Fibroblast of lung (primary cell): ENCODE results near the gene DDA1. TPM values are rescaled to one million over a fixed set of nuclear protein-coding genes. Genes with fewer than 3 reads are reported as not detected.

Source experiments
- DNase-seq, 2 donors: peaks; one replicate each; pipeline versions ENCODE4 v3.0.0 to v3.0.0-alpha.2; 2010; ENCODE audit warnings: low read depth in 2 of 2
- H2AFZ ChIP-seq: 2 replicates; pipeline ENCODE4 v1.5.1; 2012; ENCODE audit warnings: low read length, control low read depth, inconsistent platforms
- H3K27ac ChIP-seq: 2 replicates; pipeline ENCODE4 v1.5.1; 2011; ENCODE audit warnings: low read length, control low read depth; ENCODE audit not compliant: insufficient read depth
- H3K27me3 ChIP-seq: 2 replicates; pipeline ENCODE4 v1.5.1; 2011; ENCODE audit warnings: mild to moderate bottlenecking, low read length; ENCODE audit not compliant: control insufficient read depth, insufficient read depth
- H3K36me3 ChIP-seq: 2 replicates; pipeline ENCODE4 v1.5.1; 2011; ENCODE audit warnings: low read length; ENCODE audit not compliant: control insufficient read depth, insufficient read depth
- H3K4me1 ChIP-seq: 2 replicates; pipeline ENCODE4 v1.5.1; 2011; ENCODE audit warnings: low read length; ENCODE audit not compliant: control insufficient read depth, insufficient read depth; ENCODE audit errors: extremely low read depth
- H3K4me2 ChIP-seq: 2 replicates; pipeline ENCODE4 v1.5.1; 2011; ENCODE audit warnings: low read length, control low read depth; ENCODE audit not compliant: insufficient read depth; ENCODE audit errors: extremely low read depth
- H3K4me3 ChIP-seq, 4 experiments: fragments of 200-600 bp in 1 of 4; sonication (generic) in 1 of 4; replicated peaks in 1 of 4; 2 replicates each; pipeline ENCODE4 v1.5.1; 2011 to 2016; ENCODE audit warnings: low read length in 4 of 4, low read depth in 3 of 4, mild to moderate bottlenecking in 3 of 4, control low read depth in 2 of 4, inconsistent platforms in 1 of 4, mixed read lengths in 1 of 4; ENCODE audit not compliant: insufficient read depth in 1 of 4; ENCODE audit errors: control extremely low read depth in 1 of 4
- H3K79me2 ChIP-seq: 2 replicates; pipeline ENCODE4 v1.5.1; 2012; ENCODE audit warnings: mild to moderate bottlenecking, low read length, inconsistent platforms; ENCODE audit not compliant: control insufficient read depth, insufficient read depth
- H3K9ac ChIP-seq: 2 replicates; pipeline ENCODE4 v1.5.1; 2011; ENCODE audit warnings: mild to moderate bottlenecking, low read length, control low read depth; ENCODE audit not compliant: insufficient read depth
- H3K9me3 ChIP-seq: 2 replicates; pipeline ENCODE4 v1.5.1; 2012; ENCODE audit warnings: low read depth, low read length; ENCODE audit not compliant: control insufficient read depth, insufficient read depth
- H4K20me1 ChIP-seq: 2 replicates; pipeline ENCODE4 v1.5.1; 2011; ENCODE audit warnings: low read length; ENCODE audit not compliant: control insufficient read depth, insufficient read depth; ENCODE audit errors: extremely low read depth
- EZH2 ChIP-seq: IDR thresholded peaks from 2 replicates; pipeline ENCODE4 v1.5.1; 2012; ENCODE audit warnings: low read length, control low read depth, mild to moderate bottlenecking; ENCODE audit errors: missing control alignments
- polyA plus RNA-seq, 2 donors: library from polyadenylated mRNA; depleted of rRNA in 1 of 2; stranded (reverse) in 1 of 2; unstranded in 1 of 2; fragments of >200 nt; gene quantifications; 2 replicates each; pipeline ENCODE4 v1.2.1, GENCODE V29; 2011 to 2012; ENCODE audit warnings: missing spikeins in 1 of 2
- total RNA-seq: library from RNA; depleted of rRNA; stranded (reverse); fragments of >200 nt; gene quantifications from 2 replicates; pipeline ENCODE4 v1.2.1, GENCODE V29; 2014
- TF ChIP-seq, protein P1 (sequence below), 2 donors: IDR thresholded peaks in 1 of 2; conservative IDR thresholded peaks in 1 of 2; 1 replicate in 1 of 2; 2 replicates in 1 of 2; pipeline ENCODE4 v1.5.1; 2011 to 2012; ENCODE audit warnings: low read length in 2 of 2, control low read depth in 1 of 2, inconsistent platforms in 1 of 2, low read depth in 1 of 2, mild to moderate bottlenecking in 1 of 2

The DDA1 gene
- total and polyA plus RNA-seq, 2 donors (not counting 1 experiment from before 2014, with no cell fraction given): 17.7 to 42.6 TPM

- Histone ChIP-seq H3K27me3 (no peaks in the 10 kb centered on the region), H2AFZ (no peak overlapping the region), H3K4me2 (no peak overlapping the region), H3K9ac (no peak overlapping the region), H3K4me1 (no peaks in the 10 kb centered on the region), H3K27ac (no peak overlapping the region), H3K79me2 (no peaks in the 10 kb centered on the region), H3K36me3 (peaks cover 9% of the 10 kb centered on the region), H3K4me3 (no peak overlapping the region), H3K9me3 (no peaks in the 10 kb centered on the region), H4K20me1 (no peaks in the 10 kb centered on the region)
- DNase-seq: no peak
- TF ChIP-seq EZH2: no peak
- TF ChIP-seq, protein P1, sequence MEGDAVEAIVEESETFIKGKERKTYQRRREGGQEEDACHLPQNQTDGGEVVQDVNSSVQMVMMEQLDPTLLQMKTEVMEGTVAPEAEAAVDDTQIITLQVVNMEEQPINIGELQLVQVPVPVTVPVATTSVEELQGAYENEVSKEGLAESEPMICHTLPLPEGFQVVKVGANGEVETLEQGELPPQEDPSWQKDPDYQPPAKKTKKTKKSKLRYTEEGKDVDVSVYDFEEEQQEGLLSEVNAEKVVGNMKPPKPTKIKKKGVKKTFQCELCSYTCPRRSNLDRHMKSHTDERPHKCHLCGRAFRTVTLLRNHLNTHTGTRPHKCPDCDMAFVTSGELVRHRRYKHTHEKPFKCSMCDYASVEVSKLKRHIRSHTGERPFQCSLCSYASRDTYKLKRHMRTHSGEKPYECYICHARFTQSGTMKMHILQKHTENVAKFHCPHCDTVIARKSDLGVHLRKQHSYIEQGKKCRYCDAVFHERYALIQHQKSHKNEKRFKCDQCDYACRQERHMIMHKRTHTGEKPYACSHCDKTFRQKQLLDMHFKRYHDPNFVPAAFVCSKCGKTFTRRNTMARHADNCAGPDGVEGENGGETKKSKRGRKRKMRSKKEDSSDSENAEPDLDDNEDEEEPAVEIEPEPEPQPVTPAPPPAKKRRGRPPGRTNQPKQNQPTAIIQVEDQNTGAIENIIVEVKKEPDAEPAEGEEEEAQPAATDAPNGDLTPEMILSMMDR (conservative IDR thresholded peaks at IDR 0.05 in 1 of 2, IDR thresholded peaks at IDR 0.05 in 1 of 2; ENCODE audit: low read depth in 1 of 2, low read length in 2 of 2): no peak
Measured at GRCh38 chr19:17279436-17279835, 29.9 kb upstream of the DDA1 start.

DNA sequence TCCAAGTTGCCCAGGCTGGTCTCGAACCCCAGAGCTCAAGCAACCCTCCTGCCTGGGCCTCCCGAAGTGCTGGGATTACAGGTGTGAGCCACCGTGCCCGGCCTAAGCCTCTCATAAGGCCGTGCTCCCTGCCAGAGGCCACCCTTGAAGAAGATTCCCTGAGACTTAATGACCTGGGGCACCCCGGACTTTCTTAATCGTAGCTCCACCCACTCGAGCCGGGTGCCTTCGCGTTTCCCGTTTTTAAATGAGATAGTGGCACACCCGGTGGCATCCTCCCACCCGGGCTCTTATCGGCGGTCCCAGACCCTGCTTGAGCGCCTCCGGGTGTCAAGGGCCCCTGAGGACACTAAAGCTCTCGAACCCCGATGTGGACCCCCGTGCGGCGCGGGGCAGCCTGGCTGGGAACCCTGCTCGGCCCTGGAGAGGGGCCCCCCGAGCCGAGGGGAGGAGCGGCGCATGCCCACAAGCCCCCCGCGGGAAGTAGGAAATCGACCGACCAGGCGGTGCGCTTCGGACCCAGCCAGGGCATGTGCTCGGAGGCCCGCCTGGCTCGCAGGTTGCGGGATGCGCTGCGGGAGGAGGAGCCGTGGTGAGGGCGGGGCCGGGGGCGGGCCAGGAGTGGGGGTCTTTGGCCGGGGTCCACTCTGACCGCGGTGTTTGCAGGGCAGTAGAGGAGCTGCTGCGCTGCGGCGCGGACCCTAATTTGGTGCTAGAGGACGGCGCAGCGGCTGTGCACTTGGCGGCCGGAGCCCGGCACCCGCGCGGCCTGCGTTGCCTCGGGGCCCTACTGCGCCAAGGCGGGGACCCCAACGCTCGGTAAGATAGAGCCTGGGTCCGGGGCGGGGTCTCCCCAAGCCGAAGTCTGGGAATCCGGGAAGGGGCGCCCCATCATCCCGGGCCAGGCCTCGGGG, 27.7 kb upstream of the DDA1 start, which contains the start of gene ANKLE1:
Gene ANKLE1 (plus strand): TSS at position 511 of the 914 bp plus-strand sequence. CDS start 20 bp downstream, at position 531.
- Histone ChIP-seq H4K20me1 (no peaks in the 10 kb centered on the region), H3K9ac (peak within 1 kb of the TSS; percentile 20), H3K79me2 (no peaks in the 10 kb centered on the region), H3K4me2 (peak within 1 kb of the TSS; percentile 75), H3K27ac (no peak within 1 kb of the TSS), H3K9me3 (no peaks in the 10 kb centered on the region), H3K36me3 (peaks cover 6% of the 10 kb centered on the region), H3K4me3 (peak within 1 kb of the TSS; percentile 11 to 48 (median 21)), H3K27me3 (no peaks in the 10 kb centered on the region), H3K4me1 (no peaks in the 10 kb centered on the region), H2AFZ (peak within 1 kb of the TSS; percentile 55)
- DNase-seq: no peak
- TF ChIP-seq, protein P1 (conservative IDR thresholded peaks at IDR 0.05 in 1 of 2, IDR thresholded peaks at IDR 0.05 in 1 of 2; ENCODE audit: low read depth in 1 of 2, low read length in 2 of 2): no peak
- no peak for TF ChIP-seq EZH2

GRCh38 chr19:17282488-17283125, 26.8 kb upstream of the DDA1 start:
- Histone ChIP-seq H3K4me1 (no peaks in the 10 kb centered on the region), H3K36me3 (peaks cover under 1% of the 10 kb centered on the region), H3K4me3 (peak overlapping the region; percentile 11 to 48 (median 21)), H3K27ac (no peak overlapping the region), H3K27me3 (no peaks in the 10 kb centered on the region), H4K20me1 (no peaks in the 10 kb centered on the region), H3K79me2 (no peaks in the 10 kb centered on the region), H2AFZ (peak overlapping the region; percentile 55), H3K4me2 (peak overlapping the region; percentile 75), H3K9me3 (no peaks in the 10 kb centered on the region), H3K9ac (peak overlapping the region; percentile 20)
- TF ChIP-seq EZH2: no peak
- TF ChIP-seq, protein P1 (conservative IDR thresholded peaks at IDR 0.05 in 1 of 2, IDR thresholded peaks at IDR 0.05 in 1 of 2; ENCODE audit: low read depth in 1 of 2, low read length in 2 of 2): peak; percentile 66 to 78
- peak; percentile 64 to 71 for DNase-seq
